HAP-1 (cell line): ENCODE results near the gene SLC16A8.
"Not testable (repeated sequence)": the region's sequence is repeated elsewhere in the genome, so short reads cannot be mapped to it uniquely, and the experiment has no call there.

Source experiments
- DNase-seq, 2 experiments: peaks; one replicate each; pipeline ENCODE4 v3.0.0-alpha.2; 2016 to 2020; ENCODE audit warnings: low spot score in 2 of 2
- H3K27me3 ChIP-seq: fragments of 250-450 bp; sonication (Bioruptor Pico); 2 replicates; pipeline ENCODE4 v1.5.1; 2020; ENCODE audit warnings: low read depth, mild to moderate bottlenecking, moderate library complexity
- H3K36me3 ChIP-seq: fragments of 250-450 bp; sonication (Bioruptor Pico); replicated peaks from 2 replicates; pipeline ENCODE4 v1.5.1; 2020; ENCODE audit warnings: mild to moderate bottlenecking
- H3K4me1 ChIP-seq: fragments of 250-450 bp; sonication (Bioruptor Pico); 2 replicates; pipeline ENCODE4 v1.5.1; 2020; ENCODE audit warnings: mild to moderate bottlenecking
- H3K4me3 ChIP-seq: fragments of 250-450 bp; sonication (Bioruptor Pico); 2 replicates; pipeline ENCODE4 v1.5.1; 2020; ENCODE audit warnings: mild to moderate bottlenecking, moderate library complexity
- H3K9me3 ChIP-seq: fragments of 250-450 bp; sonication (Bioruptor Pico); 2 replicates; pipeline ENCODE4 v1.5.1; 2020; ENCODE audit warnings: mild to moderate bottlenecking, moderate library complexity
- in situ Hi-C: fragments of 300-500 bp; cut with MboI; formaldehyde crosslinking; loops from 3 replicates; pipeline ENCODE4 v1.14.3; 2020; ENCODE audit warnings: low sequenced_read_pairs, inconsistent platforms, mixed read lengths

SLC16A8 gene

DNA sequence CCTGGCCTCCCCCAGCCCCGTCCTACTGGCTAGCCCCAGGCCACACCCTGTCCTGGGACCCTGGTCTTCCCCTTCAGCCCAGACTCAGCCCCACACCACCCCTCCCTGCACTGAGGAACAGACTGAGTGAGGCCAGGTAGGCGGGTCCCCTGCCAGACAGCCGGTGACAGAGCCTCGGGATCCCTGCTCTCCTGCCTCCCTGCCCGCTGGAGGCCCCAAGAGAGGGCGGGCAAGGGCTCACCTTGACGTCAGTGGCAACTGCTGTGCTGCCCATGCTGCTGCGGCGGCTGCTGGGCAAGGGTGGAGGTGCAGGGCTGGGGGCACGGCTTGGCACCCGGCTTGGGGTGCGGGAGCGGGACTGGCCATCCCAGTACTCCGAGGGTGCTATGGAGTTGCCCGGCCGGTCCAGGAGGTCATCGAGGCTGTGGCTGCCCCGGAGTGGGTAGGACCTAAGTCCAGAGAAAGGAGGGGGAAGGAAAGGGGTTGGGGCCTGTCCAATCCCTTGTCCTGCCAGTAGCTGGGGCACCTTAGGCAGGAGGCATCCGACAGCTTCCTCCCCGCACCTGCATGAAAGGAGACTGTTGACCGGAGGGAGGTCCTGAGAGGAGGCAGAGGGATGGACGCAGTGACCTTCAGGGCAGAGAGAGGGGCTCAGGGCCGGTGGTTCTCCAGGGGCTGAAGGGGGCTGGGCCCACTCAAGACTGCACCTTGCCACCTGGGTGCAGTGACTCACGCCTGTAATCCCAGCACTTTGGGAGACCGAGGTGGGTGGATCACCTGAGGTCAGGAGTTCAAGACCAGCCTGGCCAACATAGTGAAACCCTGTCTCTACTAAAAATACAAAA, 2.2 kb upstream of the SLC16A8 start:
- DNase-seq = no peak
- H3K4me1 ChIP-seq = peaks cover 10% of the 10 kb centered on the region
- in situ Hi-C loops = no loop called here

DNA sequence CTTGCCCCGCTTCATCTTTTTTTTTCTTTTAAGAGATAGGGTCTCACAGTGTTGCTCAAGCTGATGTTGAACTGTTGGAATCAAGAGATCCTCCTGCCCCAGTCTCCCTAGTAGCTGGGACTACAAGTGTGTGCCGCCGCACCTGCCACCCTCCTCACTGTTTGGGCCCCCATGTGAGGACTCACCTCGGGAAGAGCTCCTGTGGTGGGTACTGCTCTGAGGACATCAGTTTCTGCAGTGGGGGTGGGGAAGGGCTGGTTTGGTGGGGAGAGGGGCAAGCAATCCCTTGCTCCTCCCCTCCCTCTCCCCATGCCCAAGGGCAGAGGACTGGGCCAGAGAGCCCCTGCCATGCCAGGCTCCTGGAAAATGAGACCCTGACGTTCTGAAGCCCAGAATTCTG, 1.5 kb upstream of the SLC16A8 start:
- Histone ChIP-seq H3K27me3 (no peaks in the 10 kb centered on the region), H3K36me3 (no peaks in the 10 kb centered on the region), H3K4me3 (no peak overlapping the region), H3K4me1 (peaks cover 10% of the 10 kb centered on the region), H3K9me3 (no peaks in the 10 kb centered on the region)
- no peak for DNase-seq
- in situ Hi-C loops = no loop called here

More for the DNA sequence above, 2.2 kb upstream of the SLC16A8 start:
- Histone ChIP-seq H3K4me3 (no peak overlapping the region), H3K36me3 (no peaks in the 10 kb centered on the region), H3K9me3 (no peaks in the 10 kb centered on the region), H3K27me3 (no peaks in the 10 kb centered on the region)

DNA sequence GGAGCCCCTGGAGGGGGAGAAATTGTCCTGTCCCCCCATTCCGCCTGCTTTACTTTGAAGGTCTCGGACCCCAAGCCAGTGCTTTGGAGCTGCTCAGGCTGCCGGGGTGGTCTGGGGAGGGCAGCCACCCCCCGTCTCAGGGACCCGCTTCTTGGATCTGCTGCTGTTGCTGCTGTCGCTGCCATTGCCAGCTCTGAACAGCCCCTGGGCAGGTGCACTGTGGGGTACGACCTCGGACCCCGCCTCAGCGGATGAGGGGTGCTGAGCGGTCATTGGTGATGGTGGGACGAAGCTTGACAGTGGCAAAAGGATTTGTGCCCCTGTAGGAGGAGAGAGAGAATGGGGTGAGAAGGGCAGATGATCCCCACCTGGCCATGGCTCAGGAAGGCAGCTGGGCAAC, 1.1 kb upstream of the SLC16A8 start:
- H3K4me3 ChIP-seq = no peak overlapping the region
- no peaks in the 10 kb centered on the region for H3K36me3 ChIP-seq
- in situ Hi-C loops = no loop called here
- H3K4me1 ChIP-seq = peaks cover 10% of the 10 kb centered on the region
- no peak for DNase-seq
- H3K27me3 ChIP-seq = no peaks in the 10 kb centered on the region
- no peaks in the 10 kb centered on the region for H3K9me3 ChIP-seq

DNA sequence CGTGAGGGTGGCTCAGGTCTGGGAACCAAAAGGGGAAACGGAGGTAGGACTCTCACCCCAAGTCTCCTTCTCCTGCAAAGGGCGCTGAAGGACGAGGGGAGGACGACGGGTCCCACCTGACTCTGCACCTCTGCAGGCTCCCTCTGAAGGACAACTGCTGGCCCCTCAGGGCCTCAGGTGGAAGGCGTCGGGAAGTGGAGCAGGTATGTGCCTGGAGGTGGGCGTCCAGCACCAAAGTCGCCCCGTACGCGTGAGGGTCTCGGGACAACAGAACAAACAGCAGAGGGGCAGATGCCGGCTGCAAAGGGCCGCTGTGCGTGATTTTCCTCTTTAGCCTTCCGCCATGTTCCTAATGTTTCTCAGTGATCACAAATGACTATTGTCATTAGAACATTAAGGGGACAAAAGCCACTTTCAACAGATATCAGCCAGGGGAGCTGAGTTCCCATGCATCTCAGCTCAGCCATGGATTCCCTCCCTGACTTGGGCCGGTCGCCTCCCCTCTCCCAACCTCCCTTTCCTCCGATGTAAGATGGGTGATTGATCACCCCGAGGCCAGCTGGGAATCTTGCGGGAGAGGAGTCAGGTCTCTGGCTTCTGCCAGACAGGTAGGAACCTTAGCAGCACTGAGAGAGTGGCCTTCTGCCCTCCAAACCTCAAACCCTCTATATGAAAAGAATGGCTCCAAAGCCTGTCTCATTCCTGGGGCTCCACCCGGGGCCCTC, 836 bp downstream of the SLC16A8 start:
- in situ Hi-C loops = no loop called here
- DNase-seq = no peak
- no peaks in the 10 kb centered on the region for H3K36me3 ChIP-seq
- no peaks in the 10 kb centered on the region for H3K27me3 ChIP-seq
- H3K4me1 ChIP-seq = peaks cover 10% of the 10 kb centered on the region
- no peaks in the 10 kb centered on the region for H3K9me3 ChIP-seq
- no peak overlapping the region for H3K4me3 ChIP-seq

DNA sequence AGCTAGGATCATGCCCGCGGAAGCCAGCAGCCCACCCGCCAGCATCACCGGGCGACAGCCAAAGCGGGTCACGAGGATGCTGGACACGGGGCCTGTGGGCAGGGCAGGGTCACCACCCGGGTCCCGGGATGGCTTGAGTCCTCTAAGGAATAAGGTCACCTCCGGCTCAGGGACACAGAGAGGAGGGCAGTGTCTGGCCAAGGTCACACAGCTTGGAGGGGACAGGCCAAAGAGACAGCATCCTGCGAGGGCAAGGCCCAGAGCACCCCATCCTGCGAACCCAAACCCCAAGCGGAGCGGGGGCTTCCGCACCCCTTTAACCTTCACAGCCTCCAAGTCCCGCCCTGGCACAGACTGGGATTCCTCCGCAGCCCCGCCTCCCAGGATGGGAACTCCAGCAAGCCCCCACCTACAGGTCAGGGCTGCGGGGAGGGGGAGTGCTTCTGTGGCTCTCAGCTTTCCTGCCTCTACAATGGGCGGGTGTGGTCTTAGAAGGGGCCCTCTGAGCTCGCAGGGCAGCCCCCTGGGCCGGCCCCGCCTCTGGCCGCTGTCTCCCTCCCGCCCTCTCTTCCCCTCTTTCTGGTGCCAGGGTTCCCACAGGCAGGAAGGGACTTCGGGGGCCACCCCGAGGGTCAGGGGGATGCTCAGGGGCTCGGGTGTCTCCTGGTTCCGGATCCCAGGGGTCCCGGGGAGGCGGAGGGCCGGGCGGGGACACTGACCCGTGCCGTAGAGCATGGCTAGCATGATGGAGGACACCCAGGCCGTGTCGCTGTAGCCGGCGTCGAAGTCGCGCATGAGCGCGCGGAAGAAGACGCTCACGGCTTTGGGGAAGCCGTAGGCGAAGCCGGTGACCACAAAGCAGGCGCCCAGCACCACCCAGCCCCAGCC, 1.8 kb downstream of the SLC16A8 start:
- in situ Hi-C loops = no loop called here
- DNase-seq = no peak
- H3K4me3 ChIP-seq = no peak overlapping the region

DNA sequence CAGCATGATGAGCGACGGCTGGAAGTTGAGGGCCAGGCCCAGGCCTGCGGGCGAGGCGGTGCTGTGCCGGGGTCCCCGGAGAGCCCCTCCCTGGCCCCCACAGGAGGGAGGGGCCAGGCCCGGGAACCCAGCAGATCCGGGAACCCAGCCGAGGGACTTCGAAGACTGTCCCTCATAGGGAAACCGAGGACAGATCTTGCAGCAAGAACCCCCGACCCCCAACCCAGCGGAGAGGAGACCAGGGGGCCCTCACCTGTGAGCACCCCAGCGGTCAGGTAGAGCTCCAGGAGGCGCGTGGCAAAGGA, 2.4 kb downstream of the SLC16A8 start:
- Histone ChIP-seq H3K9me3 (no peaks in the 10 kb centered on the region), H3K4me1 (peaks cover 10% of the 10 kb centered on the region), H3K4me3 (no peak overlapping the region), H3K36me3 (no peaks in the 10 kb centered on the region), H3K27me3 (no peaks in the 10 kb centered on the region)
- no peak for DNase-seq
- in situ Hi-C loops = no loop called here

More for the DNA sequence above, 1.8 kb downstream of the SLC16A8 start:
- no peaks in the 10 kb centered on the region for H3K36me3 ChIP-seq
- no peaks in the 10 kb centered on the region for H3K27me3 ChIP-seq
- peaks cover 10% of the 10 kb centered on the region for H3K4me1 ChIP-seq
- H3K9me3 ChIP-seq = no peaks in the 10 kb centered on the region

DNA sequence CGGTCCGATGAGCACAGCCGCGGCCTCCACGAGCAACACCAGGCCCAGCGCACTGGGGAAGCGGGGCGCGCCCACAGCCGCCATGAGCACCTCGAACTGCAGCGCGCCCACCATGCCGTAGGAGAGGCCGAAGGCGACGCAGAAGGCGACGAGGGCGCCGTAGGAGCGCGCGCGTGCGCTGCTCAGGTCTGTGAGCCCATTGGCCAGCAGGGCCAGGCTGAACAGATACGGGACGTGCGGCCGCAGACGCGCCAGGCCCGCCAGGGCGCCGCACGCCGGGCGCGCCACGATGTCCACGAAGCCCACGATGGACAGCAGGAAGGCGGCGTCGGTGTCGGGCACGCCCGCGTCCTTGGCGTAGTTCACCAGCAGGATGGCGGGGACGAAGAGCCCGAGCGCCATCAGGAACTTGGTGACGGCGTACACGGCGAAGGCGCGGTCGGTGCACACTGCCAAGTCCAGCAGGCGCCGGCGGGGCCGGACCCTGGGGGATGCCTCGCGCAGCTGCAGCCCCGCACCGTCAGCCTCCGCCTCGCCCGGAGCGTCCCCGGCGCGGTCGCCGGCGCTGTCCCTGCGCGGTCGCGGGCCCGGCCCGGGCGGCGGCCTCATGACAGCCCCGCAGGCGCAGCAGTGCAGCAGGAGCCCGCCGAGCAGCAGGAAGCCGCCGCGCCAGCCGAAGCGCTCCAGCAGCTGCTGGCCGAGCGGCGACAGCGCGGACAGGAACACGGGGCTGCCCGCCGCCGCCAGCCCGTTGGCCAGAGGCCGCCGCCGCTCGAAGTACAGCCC, 2.9 kb downstream of the SLC16A8 start:
- in situ Hi-C loops = no loop called here
- Histone ChIP-seq H3K4me1 (peaks cover 10% of the 10 kb centered on the region), H3K9me3 (no peaks in the 10 kb centered on the region), H3K36me3 (no peaks in the 10 kb centered on the region), H3K27me3 (no peaks in the 10 kb centered on the region), H3K4me3 (no peak overlapping the region)
- DNase-seq = no peak

DNA sequence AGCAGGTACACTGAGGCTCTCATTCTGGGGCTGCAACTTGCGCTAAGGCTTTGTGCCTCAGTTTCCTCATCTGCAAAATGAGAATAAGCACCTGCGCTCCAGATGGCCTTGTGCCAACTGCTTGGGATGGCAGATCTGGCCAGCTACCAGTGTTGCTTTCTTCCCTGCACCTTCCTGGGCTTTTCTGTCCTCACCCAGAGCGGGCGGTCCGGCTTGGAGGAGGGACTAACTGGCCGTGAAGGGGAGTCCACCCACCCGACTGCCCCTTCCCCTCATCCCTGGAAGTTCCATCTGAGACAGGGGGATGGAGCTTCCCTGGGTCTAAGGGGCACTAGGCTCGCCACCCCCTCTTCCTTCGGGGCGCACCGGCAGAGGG, 3.5 kb downstream of the SLC16A8 start:
- H3K27me3 ChIP-seq = no peaks in the 10 kb centered on the region
- in situ Hi-C loops = no loop called here

DNA sequence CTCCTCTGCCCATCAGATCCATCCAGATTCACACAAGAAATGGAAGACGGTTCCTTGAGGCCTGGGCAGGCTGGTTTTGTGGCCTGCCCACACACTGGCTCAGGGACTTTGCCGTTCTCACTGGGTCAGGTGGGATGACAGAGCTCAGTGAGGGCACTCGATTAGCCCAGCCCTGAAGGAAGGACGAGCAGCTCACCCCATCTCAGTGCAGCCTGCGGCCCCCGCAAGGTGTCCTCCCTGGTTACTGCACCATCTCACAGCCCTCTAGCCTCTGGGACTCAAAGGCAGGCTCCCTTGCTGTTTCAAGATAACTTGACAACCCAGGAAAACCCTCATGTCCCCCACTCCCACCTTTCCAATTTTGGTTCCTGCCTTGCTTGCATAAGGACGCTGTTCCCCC, 4.2 kb downstream of the SLC16A8 start:
- no peak overlapping the region for H3K4me3 ChIP-seq
- in situ Hi-C loops = no loop called here
- no peaks in the 10 kb centered on the region for H3K9me3 ChIP-seq
- H3K27me3 ChIP-seq = no peaks in the 10 kb centered on the region
- peaks cover 10% of the 10 kb centered on the region for H3K4me1 ChIP-seq
- H3K36me3 ChIP-seq = 0 out of 2 replicates have a peak, but pooled peaks cover 2% of the 10 kb centered on the region
- DNase-seq = no peak

More for the DNA sequence above, 3.5 kb downstream of the SLC16A8 start:
- no peaks in the 10 kb centered on the region for H3K36me3 ChIP-seq
- no peak for DNase-seq
- no peak overlapping the region for H3K4me3 ChIP-seq
- H3K9me3 ChIP-seq = no peaks in the 10 kb centered on the region
- peaks cover 10% of the 10 kb centered on the region for H3K4me1 ChIP-seq

DNA sequence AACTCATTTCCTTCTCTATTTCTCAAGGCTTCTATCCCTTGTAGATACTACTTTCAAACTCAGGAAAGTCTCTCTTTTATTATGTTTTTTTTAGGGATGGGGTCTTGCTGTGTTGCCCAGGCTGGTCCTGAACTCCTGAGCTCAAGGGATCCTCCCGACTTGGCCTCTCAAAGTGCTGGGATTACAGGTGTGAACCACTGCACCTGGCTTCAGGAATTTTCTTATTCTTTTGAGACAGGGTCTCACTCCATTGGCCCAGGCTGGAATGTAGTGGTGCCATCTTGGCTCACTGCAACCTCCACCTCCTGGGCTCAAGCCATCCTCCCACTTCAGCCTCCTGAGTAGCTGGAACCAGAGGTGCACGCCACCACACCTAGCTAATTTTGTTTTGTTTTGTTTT, 4.8 kb downstream of the SLC16A8 start:
- in situ Hi-C loops, H3K36me3 ChIP-seq, H3K4me1 ChIP-seq, H3K27me3 ChIP-seq, DNase-seq, H3K4me3 ChIP-seq, H3K9me3 ChIP-seq: not testable (repeated sequence)

DNA sequence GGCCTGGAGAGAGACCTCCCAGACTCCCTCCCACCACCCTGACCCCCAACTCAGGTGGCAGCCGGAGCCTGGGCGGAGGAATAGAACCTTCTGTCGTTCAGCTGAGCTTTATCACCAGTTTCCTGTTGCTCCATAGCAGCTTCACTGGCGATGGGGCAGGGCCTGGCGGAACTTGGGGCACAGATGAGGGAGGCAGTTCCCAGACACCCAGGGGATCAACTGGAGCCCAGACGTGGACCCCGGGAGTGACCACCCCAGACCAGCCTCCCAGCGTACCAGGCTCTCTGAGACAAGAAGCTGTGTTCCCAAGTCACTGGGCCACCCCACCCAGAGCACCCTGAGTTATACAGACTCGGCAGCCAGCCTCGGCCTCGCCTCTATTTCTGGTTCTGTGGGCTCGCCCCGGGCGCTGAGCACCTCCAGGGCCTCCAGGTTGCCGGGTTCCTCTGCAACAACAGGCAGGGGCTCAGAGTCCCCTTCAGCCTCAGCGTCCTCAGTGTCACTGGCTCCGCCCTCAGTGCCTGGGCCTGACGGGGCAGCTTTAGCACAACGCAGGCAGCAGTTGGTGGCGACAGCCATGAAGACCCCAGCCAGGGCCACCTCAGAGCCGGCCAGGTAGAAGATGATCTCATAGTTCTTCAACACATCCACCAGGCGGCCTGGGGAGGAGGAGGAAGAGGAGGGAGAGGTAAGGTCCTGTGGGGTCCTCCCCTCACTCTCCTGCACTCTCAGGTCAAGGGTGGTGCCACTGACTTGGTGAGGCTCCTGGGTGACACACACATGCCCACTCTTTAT, 5.7 kb downstream of the SLC16A8 start:
- H3K4me3 ChIP-seq = no peak overlapping the region
- in situ Hi-C loops = no loop called here
- no peak for DNase-seq
- H3K27me3 ChIP-seq = no peaks in the 10 kb centered on the region
- H3K36me3 ChIP-seq = peaks cover 3% of the 10 kb centered on the region; the same call in 1 of the 2 replicates
- H3K4me1 ChIP-seq = no peaks in the 10 kb centered on the region
- H3K9me3 ChIP-seq = no peaks in the 10 kb centered on the region

DNA sequence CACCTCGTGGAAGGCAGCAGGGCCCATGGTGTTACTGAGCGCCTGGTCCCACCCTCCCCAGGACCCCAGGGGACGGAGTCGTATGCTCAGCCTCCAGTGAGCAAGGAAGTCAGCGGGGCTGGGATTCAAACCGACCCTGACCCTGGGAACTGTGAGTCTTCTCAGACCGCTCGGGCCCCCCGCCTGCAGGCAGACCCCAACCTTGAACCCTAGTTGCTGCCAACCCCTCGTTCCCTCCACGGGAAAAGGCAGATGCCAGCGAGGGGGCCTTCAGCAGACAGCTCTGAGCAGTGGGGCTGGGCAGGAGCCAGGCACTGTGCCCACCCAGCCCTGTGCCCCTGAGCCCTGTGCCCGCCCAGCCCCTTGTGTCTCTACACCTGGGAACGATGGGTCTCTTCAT, 6.4 kb downstream of the SLC16A8 start:
- Histone ChIP-seq H3K36me3 (peaks cover 3% of the 10 kb centered on the region; the same call in 1 of the 2 replicates), H3K4me3 (no peak overlapping the region), H3K27me3 (no peaks in the 10 kb centered on the region), H3K4me1 (no peaks in the 10 kb centered on the region), H3K9me3 (no peaks in the 10 kb centered on the region)
- DNase-seq = no peak
- in situ Hi-C loops = no loop called here
